Caki2 (cell line): ENCODE results near the gene LDB2. TPM values are rescaled to one million over a fixed set of nuclear protein-coding genes. Genes with fewer than 3 reads are reported as not detected.

Experiments
- DNase-seq: peaks from one replicate; pipeline ENCODE4 v3.0.0-alpha.2; 2015; ENCODE audit warnings: low read depth
- in situ Hi-C: cut with HindIII; loops from 2 replicates; pipeline ENCODE4 v1.10.0; 2016; ENCODE audit warnings: low sequenced_read_pairs, low pct_unique_long_range_greater_than_20kb, mixed read lengths
- total RNA-seq: library from RNA; depleted of rRNA; stranded (reverse); fragments of >200 nt; shearing (Covaris generic); gene quantifications from 2 replicates; pipeline ENCODE4 v1.2.3, GENCODE V29; 2014; ENCODE audit warnings: low replicate concordance

Gene LDB2
- total RNA-seq, 1 experiment from 2014 or later, result not detected

DNA sequence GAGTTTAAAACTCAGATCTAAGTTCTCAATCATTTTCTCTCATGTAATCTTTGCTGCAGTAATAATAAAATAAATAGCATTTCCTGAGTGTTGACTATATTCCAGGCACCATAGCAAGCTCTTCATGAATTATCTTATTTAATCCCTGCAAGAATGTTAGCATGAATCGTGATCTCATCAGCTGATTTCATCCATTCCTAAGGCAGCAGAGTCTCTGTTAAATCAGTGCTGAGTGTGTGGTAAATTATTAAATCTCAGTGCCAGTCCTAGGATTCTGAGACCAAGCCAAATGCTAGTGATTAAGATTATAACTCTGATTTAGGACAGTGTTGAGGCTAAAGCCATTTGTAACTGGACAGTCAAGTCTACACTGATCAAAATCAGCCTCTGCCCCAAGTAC lies 431.9 kb downstream of the LDB2 start:
- in situ Hi-C loops, result no loop called here
- no peak for DNase-seq

DNA sequence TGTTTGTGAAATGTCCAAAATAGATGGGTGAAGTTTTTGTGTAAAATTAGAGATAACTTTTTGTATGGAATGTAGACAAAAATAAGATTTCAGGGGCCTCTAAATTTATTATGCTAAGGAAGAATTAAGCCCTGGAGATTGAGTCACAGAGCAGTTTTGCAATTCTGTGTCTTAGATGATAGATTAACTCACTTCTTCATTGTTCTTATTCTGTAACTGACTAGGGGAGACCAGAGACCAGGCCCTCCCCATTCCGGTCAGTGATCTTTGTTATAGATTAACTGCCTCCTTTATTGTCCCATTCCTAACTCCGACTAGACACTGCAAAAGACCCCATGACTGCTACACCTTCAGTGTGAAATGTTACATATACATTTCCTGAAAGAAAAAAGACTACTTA lies 433.8 kb downstream of the LDB2 start:
- no peak for DNase-seq
- in situ Hi-C loops, result no loop called here

DNA sequence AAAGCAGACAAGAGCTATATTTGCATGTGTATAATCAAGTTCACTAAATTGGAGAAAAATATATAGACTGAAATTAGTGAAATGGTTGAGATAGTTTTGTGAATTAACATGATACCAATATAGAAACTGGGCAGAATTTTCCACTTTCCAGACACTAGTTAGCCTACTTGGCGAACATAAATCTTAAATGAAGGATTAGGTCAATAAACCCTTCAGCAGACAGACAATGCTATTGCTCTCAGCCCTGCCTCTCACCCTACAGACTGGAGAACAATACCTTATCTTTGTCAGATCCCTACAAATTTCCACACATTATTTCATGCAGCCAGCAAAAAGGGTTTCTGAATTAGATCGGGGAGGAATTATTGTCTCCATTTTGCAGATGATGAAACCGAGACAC lies 435.8 kb downstream of the LDB2 start:
- in situ Hi-C loops, result no loop called here
- DNase-seq, result no peak

DNA sequence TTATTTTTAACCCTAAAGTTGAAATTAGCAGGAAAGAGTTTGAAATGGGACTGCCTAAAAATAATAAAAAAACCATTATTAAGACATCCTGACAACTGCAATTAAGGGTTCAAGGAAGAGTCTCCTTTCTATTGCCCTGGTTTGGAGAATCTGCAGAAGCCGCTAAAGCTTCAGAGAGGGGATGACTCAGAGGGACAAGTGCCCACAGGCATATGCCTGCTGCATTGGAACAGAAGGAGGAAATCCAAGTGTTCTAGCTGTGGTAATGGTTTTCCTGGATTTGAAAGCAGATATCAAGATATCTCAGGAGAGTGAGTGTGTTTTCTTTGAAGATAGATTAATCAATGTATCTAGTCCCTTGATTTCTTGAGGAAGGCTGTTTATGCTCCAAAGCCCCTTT lies 437.1 kb downstream of the LDB2 start:
- no peak for DNase-seq
- in situ Hi-C loops, result no loop called here

DNA sequence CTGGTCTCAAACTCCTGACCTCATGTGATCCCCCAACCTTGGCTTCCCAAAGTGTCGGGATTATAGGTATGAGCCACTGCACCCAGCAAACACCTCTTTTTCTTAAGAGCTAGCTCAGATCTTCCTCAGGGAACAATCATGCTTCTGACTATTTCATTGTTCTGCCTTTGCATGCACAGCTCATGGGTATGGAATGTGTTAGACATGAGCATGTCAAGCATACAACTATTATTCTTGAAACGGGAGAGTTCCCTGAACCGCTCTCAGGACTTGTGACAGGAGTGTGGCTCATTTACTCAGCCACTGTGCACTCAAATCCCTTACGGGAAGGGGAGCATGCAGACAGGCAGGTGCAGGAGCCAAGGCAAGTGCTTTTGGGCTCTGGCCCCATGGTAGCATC lies 440.5 kb downstream of the LDB2 start:
- DNase-seq, result no peak
- in situ Hi-C loops, result no loop called here
